MM.1S (cell line): ENCODE results near the gene FYTTD1.
"Not testable (repeated sequence)": the region's sequence is repeated elsewhere in the genome, so short reads cannot be mapped to it uniquely, and the experiment has no call there.

Source experiments
- EZH2 ChIP-seq: fragments of 300-600 bp; sonication (generic); optimal IDR thresholded peaks from 2 replicates; pipeline ENCODE3; 2017; ENCODE audit warnings: low read depth, mild to moderate bottlenecking, antibody characterized with exemption, low read length, mixed read lengths
- TF ChIP-seq, protein P1 (sequence below): fragments of 300-600 bp; sonication (generic); IDR thresholded peaks from 2 replicates; pipeline ENCODE4 v1.5.1; 2016; ENCODE audit warnings: antibody characterized with exemption, low read length, mixed read lengths

- TF ChIP-seq EZH2, result not testable (repeated sequence)
- TF ChIP-seq, protein P1, sequence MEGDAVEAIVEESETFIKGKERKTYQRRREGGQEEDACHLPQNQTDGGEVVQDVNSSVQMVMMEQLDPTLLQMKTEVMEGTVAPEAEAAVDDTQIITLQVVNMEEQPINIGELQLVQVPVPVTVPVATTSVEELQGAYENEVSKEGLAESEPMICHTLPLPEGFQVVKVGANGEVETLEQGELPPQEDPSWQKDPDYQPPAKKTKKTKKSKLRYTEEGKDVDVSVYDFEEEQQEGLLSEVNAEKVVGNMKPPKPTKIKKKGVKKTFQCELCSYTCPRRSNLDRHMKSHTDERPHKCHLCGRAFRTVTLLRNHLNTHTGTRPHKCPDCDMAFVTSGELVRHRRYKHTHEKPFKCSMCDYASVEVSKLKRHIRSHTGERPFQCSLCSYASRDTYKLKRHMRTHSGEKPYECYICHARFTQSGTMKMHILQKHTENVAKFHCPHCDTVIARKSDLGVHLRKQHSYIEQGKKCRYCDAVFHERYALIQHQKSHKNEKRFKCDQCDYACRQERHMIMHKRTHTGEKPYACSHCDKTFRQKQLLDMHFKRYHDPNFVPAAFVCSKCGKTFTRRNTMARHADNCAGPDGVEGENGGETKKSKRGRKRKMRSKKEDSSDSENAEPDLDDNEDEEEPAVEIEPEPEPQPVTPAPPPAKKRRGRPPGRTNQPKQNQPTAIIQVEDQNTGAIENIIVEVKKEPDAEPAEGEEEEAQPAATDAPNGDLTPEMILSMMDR, result not testable (repeated sequence)
Measured at GRCh38 chr3:197727878-197728277, 21.8 kb upstream of the FYTTD1 start.
